ENCODE results near the gene RIMKLB. TPM values are rescaled to one million over a fixed set of nuclear protein-coding genes. Genes with fewer than 3 reads are reported as not detected.

The RIMKLB gene
- total and polyA plus RNA-seq, 2 of the 8 experiments (the other 6 are each of a cell fraction or from before 2014, with no cell fraction given) = 37.8 to 78.2 TPM

GRCh38 chr12:8771072-8771471 is 73.3 kb downstream of the RIMKLB start:
- H3K4me1 ChIP-seq (replicated peaks in 1 of 4; ENCODE audit: control insufficient read depth in 3 of 4, insufficient read depth in 4 of 4, low read length in 3 of 4) = peaks cover 0 to 3% (median 0%) of the 10 kb centered on the region in 4 experiments; a peak in 3 of 7 replicates
- no peak overlapping the region for H3K56ac ChIP-seq (replicated peaks; ENCODE audit: insufficient read length, low read depth, low read length)
- H3K23me2 ChIP-seq (ENCODE audit: low read depth, low read length) = no peaks in the 10 kb centered on the region
- H4K91ac ChIP-seq (replicated peaks; ENCODE audit: insufficient read length, low read length) = no peak overlapping the region
- ChIA-PET POLR2A (ENCODE audit: partially characterized antibody) (interaction anchor here (1.7 kb wide), 1 partner anchor 14 kb away, joined by 5 read pairs; no protein-coding TSS in a partner anchor), CTCF (ENCODE audit: partially characterized antibody) (interaction anchor here (0.6 to 3.0 kb wide), 3 partner anchors 51 to 1213 kb away, joined by 3 to 10 read pairs (median 3); partner anchors contain the start of gene A2ML1)
- WGBS, 2 experiments (ENCODE audit: extremely low coverage in 1 of 2, insufficient coverage in 1 of 2, insufficient read length in 1 of 2, insufficient replicate concordance in 2 of 2, low coverage in 1 of 2, low lambda C conversion rate in 2 of 2, missing lambda C conversion rate in 1 of 2) = 76% methylated on average over 1 of the region's 1 CpG; no CpG with 5 or more reads in 1 of the 2 experiments
- no peak for DNase-seq (ENCODE audit: low read depth in 1 of 2, low spot score in 2 of 2)
- H3K4me2 ChIP-seq (ENCODE audit: insufficient read depth in 1 of 2, low read depth in 2 of 2, low read length in 2 of 2) = no peak overlapping the region
- no peak overlapping the region for H3K14ac ChIP-seq (ENCODE audit: insufficient read length)
- TF ChIP-seq TEAD4 (IDR thresholded peaks at IDR 0.05; ENCODE audit: low read depth, low read length) (peak; percentile 56; the same call in 1 of the 2 replicates), CBX8 (IDR thresholded peaks at IDR 0.05; ENCODE audit: borderline replicate concordance, low read depth, low read length) (no peak)
- H3K79me1 ChIP-seq (ENCODE audit: low read depth, low read length) = peaks cover 2% of the 10 kb centered on the region; the same call in 1 of the 2 replicates
- H3K4ac ChIP-seq (replicated peaks; ENCODE audit: insufficient read length, low read depth, low read length) = no peak overlapping the region
- H4K5ac ChIP-seq (ENCODE audit: insufficient read length, low read depth, low read length) = no peak overlapping the region
- H3K9me3 ChIP-seq (ENCODE audit: insufficient read depth in 2 of 2, low read depth in 1 of 2, low read length in 1 of 2) = no peaks in the 10 kb centered on the region
- no peak overlapping the region for H3K23ac ChIP-seq (ENCODE audit: insufficient read length)
- FAIRE-seq = no peak
- no peak overlapping the region for H2AFZ ChIP-seq (ENCODE audit: low read length)
- no peak overlapping the region for H4K8ac ChIP-seq (ENCODE audit: extremely low read depth, insufficient read depth, low read length)
- H2BK12ac ChIP-seq (ENCODE audit: low read depth, low read length) = no peak overlapping the region
- H3K18ac ChIP-seq (ENCODE audit: extremely low read depth, low read length) = no peak overlapping the region
- no peak overlapping the region for H3K9ac ChIP-seq (replicated peaks in 1 of 4; ENCODE audit: extremely low read depth in 1 of 4, low read depth in 3 of 4, low read length in 3 of 4)
- H4K20me1 ChIP-seq (replicated peaks in 1 of 2; ENCODE audit: control insufficient read depth in 1 of 2, insufficient read depth in 2 of 2, low read length in 2 of 2) = peaks cover 3 to 5% of the 10 kb centered on the region in 2 experiments
- peaks cover 0 to 28% of the 10 kb centered on the region in 2 experiments; a peak in 1 of 4 replicates for H3K79me2 ChIP-seq (ENCODE audit: control insufficient read depth in 1 of 2, insufficient read depth in 2 of 2, low read length in 2 of 2)
- no peak overlapping the region for H2BK5ac ChIP-seq (ENCODE audit: low read depth, low read length)
- no peak overlapping the region for H2AK5ac ChIP-seq (ENCODE audit: low read depth, low read length)
- H2BK15ac ChIP-seq (ENCODE audit: low read length) = no peak overlapping the region
- peaks cover 0 to 25% (median 5%) of the 10 kb centered on the region in 4 experiments; a peak in 5 of 8 replicates for H3K36me3 ChIP-seq (ENCODE audit: control insufficient read depth in 2 of 4, insufficient read depth in 4 of 4, low read length in 3 of 4)
- no peaks in the 10 kb centered on the region for H3K27me3 ChIP-seq (replicated peaks in 1 of 4; ENCODE audit: control insufficient read depth in 3 of 4, extremely low read depth in 1 of 4, insufficient read depth in 3 of 4, low read length in 3 of 4)
- no peak overlapping the region for H3K4me3 ChIP-seq (ENCODE audit: extremely low read depth in 1 of 4, insufficient read depth in 2 of 4, low read depth in 3 of 4, low read length in 4 of 4)
- no peak overlapping the region for H2BK120ac ChIP-seq (replicated peaks; ENCODE audit: low read depth, low read length)
- no peak overlapping the region for H3K27ac ChIP-seq (ENCODE audit: low read depth, low read length)
- H2BK20ac ChIP-seq (ENCODE audit: low read length) = no peak overlapping the region

Data from H1 (cell line).